ENCODE data around the gene KCNC3. TPM values are rescaled to one million over a fixed set of nuclear protein-coding genes. Genes with fewer than 3 reads are reported as not detected.

KCNC3 gene
- 8.6 TPM for total RNA-seq

DNA sequence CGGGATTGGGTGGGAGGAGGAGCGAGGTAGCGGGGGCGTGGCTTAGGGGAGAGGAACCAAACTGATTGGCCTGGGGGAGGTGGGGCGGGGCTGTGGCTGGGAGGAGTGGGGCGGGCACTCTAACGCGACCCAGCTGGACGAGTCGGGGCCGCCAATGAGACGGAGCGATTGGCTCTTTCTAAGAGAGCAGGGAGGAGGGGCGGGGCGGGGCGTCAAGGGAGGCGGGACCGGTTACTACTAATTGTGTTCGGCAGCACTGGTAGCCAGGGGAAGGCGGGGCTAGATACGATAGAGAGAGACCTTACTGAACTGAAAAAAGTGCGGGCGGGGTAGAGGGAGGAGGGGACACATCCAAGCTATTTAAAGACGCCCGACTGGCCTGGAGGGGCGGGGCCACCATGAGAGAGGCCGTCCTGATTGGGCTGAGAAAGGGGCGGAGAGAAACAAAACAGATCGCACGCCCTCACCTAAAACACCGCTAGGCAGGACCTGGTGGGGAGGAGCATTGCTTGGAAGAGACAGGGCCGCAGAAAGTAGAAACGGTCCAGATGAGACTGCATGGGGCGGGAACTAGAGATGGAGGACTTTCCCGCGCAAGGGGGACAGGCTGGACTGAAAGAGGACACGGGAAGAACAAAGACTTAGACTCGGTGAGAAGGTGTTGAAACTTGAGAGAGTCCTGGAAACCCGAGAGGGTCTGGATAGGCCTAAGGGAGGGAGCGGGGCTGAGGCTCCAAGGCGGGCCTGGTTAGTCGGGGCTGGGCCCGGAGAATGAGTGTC, at the start of gene KCNC3:
TSS of gene KCNC3 (minus strand) at position 232 of the 780 bp plus-strand sequence. CDS start 295 bp downstream, outside the sequence.
- peak; percentile 99 for DNase-seq (ENCODE audit: low spot score)

DNA sequence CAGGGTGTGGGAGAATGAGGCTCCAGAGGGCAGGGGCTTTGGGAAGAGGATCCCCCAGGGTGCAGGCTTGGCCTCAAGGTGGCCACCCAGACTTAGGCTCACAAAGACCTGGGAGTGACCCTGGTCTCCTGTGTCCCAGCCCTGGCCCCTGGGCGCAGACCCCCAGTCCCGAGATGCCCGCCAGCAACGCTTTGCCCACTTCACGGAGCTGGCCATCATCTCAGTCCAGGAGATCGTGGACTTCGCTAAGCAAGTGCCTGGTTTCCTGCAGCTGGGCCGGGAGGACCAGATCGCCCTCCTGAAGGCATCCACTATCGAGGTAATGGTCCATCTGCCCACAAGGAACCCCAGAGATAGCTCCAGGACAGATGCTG, 49.7 kb upstream of the KCNC3 start:
- no peak for DNase-seq (ENCODE audit: low spot score)

DNA sequence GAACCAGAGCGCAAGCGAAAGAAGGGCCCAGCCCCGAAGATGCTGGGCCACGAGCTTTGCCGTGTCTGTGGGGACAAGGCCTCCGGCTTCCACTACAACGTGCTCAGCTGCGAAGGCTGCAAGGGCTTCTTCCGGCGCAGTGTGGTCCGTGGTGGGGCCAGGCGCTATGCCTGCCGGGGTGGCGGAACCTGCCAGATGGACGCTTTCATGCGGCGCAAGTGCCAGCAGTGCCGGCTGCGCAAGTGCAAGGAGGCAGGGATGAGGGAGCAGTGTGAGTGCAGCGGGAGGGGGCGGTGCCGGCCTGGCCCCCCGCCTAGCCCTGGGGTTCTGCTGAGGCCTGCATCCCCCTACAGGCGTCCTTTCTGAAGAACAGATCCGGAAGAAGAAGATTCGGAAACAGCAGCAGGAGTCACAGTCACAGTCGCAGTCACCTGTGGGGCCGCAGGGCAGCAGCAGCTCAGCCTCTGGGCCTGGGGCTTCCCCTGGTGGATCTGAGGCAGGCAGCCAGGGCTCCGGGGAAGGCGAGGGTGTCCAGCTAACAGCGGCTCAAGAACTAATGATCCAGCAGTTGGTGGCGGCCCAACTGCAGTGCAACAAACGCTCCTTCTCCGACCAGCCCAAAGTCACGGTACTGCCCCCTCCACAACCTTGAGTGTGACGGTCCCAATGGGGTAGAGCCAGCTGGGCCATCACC, 49.1 kb upstream of the KCNC3 start:
- no peak for DNase-seq (ENCODE audit: low spot score)

DNA sequence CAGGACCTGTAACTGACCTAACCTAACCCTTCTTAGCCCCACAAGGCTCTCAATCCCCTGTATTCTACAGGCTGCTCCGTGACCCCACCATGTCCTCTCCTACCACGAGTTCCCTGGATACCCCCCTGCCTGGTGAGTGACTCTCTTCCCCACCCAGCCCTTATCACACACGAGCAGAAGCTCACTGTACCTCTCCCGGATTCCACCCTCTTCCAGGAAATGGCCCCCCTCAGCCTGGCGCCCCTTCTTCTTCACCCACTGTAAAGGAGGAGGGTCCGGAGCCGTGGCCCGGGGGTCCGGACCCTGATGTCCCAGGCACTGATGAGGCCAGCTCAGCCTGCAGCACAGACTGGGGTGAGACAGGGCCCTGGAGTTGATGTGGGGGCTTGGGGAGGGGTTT, 48.3 kb upstream of the KCNC3 start:
- DNase-seq (ENCODE audit: low spot score) = no peak

DNA sequence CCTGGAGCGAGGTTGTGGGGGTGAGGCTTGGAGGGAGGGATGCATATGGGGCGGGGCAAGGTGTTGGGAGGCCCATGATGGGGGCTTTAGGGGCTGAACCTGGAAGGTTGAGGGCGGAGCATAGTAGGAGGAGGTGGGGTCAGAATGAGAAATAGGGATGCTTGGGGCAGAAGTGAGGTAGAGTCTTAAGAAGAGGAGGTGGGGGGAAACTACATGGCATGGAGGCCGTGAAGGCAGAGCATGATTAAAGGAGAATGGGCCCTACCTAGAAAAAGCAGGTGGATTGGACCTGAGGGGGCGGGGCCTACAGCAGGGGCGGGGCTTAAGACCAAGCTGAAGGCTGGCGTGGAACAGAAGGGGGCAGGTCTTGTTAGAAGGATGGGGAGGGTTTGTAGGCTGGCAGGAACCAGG, 47.9 kb upstream of the KCNC3 start:
- DNase-seq (ENCODE audit: low spot score) = no peak

DNA sequence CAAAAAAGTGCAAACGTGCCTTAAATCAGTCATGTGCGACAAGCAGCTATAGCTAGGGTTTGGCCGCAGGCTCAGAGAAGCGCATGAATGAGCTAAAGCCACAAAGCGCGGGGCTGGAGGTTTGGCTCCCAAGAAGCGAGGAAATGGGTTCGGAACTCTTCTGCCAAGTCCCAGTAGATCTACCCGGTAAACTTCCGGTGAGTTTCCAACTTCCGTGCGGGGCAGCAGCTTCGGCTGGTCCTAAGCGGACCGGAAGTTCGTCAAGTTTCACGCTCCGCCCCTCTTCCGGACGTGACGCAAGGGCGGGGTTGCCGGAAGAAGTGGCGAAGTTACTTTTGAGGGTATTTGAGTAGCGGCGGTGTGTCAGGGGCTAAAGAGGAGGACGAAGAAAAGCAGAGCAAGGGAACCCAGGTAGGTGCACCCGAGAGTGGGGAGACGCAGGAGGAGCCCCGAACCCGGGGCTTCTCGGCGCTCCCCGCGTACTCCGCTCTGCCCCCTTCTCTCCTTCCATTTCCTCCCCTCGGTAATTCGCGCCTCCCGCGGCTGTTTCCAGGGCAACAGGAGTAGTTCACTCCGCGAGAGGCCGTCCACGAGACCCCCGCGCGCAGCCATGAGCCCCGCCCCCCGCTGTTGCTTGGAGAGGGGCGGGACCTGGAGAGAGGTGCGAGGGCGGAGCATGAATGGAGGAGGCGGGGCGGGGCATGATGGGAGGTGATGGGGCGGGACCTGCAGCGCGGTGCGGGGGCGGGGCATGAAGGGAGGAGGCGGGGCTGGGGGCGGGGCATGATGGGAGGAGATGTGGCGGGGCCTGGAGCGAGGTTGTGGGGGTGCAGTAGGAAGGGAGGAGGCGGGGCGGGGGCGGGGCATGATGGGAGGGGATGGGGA, 47.2 kb upstream of the KCNC3 start, which contains the start of gene NR1H2:
TSS of gene NR1H2 (plus strand) at position 292 of the 885 bp plus-strand sequence. CDS start 1,149 bp downstream, outside the sequence.
- peak; percentile 97 for DNase-seq (ENCODE audit: low spot score)

DNA sequence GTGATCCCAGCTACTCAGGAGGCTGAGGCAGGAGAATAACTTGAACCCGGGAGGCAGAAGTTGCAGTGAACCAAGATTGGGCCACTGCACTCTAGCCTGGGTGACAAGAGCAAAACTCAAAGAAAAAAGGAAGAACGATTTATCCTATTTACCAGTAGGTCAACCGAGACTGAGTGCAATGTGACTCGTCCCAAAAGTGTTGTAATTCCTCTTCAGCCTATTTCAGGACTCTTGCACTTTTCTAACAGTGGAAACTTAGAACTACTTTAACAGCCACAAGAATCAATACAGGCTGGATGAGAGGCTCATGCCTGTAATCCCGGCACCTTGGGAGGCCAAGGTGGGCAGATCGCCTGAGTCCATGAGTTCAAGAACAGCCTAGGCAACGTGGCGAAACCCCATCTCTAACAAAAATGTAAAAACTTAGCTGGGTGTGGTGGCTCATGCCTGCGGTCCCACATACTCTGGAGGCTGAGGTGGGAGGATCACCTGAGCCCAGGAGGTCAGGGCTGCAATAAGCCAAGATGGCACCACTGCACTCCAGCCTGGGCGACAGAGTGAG, 42.8 kb upstream of the KCNC3 start:
- DNase-seq (ENCODE audit: low spot score) = no peak

DNA sequence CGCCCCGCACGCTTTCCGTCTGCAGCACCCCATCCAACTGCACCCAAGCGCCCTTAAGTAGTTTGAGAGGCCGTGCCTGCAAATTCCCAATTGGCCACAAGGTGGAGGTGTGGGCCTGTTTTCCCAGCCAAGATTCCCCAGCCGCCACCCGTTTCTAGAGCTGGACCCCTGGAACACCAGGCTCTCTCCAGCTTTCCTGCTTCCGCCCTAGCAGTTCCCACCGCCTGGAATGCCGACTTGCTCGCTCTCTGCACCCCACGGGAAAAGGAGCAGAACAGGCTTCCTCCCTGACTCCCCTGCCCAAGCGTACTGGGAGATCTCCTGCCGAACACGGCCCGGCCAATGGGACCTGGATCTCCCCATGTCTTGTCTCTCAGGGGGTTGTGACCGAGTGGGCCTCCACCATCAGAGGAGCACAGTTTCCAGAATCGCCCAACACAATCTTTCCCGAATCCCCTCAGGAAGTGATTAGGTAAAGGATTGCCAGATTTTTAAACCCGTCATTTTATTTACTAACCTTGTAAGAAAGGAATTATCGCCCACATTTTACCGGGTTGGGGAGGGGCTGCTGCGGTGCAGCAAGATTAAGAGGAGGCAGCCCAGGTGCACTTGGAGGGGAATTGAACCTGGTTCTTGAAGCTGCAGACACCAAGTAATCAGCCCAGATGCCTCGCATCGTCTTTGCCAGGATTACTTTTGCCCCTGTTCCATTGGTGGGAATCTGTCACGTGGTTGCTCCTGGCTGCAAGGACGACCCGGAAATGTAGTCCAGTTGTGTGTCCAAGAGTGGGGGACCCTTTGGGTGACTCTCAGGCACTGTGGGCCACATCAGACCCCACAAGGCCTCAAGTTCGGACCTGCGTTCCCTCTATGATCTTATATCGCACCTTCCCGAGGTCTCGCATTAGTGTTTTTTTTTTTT, 39.7 kb upstream of the KCNC3 start:
- peak; percentile 93 for DNase-seq (ENCODE audit: low spot score)

DNA sequence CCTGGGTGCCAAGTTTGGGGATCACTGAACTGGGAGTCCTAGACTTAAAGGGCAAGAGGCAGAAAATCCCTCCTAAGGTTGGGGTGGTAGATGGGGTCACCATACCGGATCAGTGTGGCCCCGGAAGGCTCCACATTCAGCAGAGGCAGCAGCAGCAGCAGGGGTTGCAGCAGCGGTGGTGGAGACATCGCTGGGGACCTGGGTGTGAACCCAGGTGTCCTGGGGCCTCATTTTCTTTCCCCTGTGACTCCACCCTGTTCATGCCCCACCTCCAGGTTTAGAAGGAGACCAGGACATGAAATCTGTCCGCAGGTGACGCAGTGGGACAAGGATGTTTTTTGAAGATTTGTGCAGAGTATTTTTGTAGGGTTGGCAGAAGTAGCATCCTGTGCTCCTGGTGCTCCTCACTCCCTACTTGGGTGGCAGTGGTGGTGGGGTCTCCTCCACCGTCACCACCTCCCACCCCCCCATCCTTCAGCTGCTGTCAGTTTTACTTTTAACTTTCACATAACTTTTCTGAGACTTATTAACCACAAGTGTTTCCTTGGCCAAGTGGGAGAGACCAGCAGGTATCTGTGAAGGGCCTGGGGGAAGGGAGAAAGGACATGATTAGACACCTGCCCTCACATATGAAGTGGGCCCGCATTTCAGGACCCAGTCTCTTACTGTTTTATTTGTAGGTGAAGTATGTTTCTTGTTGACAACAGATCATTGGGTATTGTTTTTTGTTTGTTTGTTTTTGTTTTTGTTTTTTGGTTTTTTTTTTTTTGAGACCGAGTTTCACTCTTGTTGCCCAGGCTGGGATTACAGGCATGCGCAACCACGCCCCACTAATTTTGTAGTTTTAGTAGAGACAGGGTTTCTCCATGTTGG, 36.5 kb upstream of the KCNC3 start, which contains the start of gene NAPSA:
TSS of gene NAPSA (minus strand) at position 206 of the 873 bp plus-strand sequence. CDS start at position 188, 18 bp downstream.
- no peak for DNase-seq (ENCODE audit: low spot score)

DNA sequence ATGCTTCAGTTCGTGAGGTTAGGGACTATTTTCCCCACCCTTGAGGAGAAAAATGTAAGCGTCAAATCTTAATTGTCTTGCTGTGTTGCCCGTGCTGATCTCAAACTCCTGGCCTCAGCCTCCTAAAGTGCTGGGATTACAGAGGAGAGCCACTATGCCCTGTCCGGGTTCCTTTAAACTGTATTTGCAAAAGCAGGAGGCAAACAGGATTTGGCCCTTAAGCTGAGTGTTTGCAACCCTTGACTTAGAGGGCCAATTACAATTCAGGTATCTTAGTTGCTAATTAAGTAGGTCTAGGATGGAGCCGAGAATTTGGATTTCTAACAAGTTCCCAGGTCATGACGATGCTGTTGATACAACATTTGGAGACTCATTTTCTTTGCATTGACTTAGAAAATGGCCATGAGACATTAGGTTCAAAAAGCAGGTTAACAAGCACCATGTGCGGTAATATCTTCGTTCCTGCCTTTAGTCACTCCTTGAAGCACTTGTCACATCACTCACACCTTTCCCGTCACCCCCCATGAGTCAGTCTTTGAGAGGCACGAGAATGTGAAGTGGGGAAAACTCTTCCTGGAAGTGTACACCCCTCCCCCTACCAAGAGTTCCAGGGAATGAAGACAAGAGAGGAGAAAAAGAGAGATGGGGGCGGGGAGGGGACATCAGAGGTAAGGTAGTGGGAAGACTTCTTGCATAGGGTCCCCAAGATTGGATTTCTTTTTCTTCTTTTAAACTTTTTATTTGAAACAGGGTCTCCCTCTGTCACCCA, 33.7 kb upstream of the KCNC3 start:
- DNase-seq (ENCODE audit: low spot score) = no peak

DNA sequence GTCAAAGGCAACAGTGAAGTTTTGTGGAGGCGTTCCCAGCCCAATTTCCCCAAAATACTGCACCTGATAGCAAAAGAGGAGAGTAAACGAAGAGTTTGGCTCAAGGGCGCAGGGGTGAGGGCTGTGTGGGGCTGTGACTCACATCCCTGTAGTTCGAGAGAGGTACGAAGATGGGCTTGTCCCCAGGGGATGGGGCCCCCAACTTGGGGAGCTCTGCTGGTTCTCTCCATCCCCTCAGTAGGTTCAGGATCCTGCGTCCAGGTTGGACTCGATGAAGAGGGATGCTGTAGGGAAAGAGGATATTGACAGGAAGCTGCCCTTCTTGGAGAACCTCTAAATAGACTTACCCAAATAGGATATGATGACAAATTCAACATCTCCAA, 32.8 kb upstream of the KCNC3 start:
- no peak for DNase-seq (ENCODE audit: low spot score)

DNA sequence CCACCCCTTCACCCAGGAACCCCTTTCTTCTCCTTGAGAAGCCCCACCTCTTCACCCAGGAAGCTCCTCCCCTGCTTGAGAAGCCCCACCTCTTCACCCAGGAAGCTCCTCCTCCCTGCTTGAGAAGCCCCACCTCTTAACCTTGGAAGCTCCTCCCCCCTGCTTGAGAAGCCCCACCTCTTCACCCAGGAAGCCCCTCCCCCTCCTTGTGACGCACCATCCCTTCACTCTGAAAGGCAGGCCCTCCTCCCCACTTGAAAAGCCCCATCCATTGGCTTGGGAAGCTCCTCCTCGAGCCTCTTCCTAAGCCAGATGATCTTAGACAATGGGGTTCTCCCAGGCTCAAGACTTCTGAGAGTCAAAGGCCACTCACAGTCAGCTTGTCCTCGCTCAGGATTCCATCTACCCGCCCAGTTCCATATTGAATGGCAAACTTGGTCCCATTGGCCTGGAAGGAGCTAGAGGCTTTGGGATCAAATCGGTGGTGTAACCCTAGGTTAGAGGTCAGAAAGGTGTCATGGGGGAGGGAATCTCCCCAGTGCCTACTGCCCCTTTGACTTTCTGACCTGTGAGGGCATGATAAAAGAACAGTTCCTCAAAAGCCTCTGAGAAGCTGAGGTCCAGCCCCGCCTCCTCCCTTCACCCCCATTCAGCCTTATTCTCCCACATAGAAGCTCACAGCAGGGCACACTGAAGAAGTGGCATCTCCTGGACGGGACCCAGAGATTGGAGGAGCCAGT, 32.3 kb upstream of the KCNC3 start:
- no peak for DNase-seq (ENCODE audit: low spot score)

DNA sequence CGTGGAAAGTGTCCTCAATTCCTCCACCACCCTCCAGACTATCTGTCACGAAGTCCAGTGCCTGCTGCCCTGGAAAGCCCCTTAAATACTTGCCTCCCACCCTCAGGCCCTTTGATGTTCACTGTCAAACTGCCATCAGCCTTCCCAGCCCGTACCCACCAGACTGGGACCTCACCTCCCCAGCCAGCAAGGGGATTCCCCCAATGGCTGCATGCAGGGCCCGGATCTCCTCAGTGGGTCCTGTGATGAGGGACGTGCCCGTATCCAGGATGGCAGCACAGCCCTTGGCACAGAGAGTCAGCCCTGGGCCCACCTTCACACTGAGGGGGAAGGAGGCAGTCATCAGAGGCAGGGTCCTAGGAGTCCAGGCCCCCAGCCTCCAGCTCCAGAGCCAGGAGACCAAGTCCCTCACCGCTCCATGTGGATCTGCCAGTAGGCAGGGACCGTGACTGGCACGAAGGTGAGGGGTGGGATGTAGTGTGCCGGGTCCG, 30.2 kb upstream of the KCNC3 start:
- no peak for DNase-seq (ENCODE audit: low spot score)

DNA sequence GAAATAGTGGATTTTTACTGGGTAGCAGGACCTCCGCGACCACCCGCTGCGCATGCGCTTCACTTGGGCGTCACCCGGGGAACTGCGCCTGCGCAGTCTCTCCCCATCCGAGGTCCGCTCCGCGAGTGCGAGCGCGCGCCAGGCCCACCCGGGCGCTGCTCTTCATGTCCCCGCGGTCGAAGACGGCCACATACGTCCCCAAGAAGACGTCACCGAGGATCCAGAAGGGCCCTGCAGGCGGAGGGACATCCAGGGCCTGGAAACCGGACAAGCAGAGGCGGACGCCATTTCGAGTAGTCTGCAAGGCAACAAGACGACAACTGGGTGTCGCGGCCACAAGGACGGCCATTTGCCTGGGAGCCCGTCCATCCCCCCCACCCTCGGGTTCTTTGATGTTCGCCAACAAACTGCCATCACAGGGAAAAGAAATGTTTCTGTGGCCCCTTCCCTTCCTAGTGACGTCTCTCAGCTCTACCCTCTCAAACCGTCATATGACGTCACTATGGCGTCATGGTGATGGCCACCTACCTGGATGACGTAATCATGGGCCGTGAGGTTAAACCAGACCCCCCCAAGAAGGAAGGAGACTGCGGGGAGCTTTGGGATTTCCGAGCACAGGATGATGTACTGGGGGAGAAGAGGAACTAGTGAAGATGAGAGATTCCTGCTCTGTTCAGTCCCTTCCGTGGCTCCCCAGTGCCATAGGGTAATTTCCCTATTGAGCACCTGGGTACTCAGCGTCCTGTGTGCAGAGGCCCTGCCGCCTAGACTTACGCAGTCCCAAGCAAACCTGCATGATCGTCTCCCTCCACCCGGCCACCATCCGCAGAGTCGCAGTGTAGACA, 29.5 kb upstream of the KCNC3 start:
- DNase-seq (ENCODE audit: low spot score) = peak; percentile 69

DNA sequence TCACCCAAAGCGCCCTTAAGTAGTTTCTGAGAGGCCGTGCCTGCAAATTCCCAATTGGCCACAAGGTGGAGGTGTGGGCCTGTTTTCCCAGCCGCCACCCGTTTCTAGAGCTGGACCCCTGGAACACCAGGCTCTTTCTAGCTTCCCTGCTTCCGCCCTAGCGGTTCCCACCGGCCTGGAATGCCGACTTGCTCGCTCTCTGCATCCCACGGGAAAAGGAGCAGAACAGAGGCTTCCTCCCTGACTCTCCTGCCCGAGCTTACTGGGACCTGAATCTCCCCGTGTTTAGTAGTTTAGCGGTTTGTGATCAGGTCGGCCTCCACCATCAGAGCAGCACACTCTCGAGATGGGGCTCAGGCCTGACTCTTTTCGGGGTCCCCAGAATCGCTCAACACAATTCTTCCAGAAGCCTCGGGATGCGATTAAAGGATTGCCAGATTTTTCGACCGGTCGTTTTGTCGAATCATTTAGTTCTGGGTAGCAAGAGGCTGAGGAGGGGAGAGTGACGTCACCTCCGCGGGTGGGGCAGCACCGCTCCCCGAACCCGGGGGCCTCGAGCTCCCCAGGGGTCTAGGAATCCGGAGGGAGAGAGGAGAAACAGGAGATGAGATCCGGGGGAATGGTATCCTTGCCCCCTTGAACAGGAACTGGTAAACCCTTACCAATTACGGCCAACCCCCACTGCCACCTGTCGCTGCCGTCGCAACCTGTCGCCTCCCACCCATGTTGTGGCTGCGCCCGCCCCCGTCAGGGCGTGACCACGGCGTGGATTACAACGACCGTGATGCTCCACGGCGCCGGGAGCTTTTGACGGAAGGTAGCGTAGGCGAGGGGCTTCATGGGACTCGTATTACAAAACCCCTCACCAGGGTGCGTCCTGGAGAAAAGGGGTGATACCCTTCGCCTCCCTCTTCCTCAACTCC, 28.3 kb upstream of the KCNC3 start:
- peak; percentile 85 for DNase-seq (ENCODE audit: low spot score)

DNA sequence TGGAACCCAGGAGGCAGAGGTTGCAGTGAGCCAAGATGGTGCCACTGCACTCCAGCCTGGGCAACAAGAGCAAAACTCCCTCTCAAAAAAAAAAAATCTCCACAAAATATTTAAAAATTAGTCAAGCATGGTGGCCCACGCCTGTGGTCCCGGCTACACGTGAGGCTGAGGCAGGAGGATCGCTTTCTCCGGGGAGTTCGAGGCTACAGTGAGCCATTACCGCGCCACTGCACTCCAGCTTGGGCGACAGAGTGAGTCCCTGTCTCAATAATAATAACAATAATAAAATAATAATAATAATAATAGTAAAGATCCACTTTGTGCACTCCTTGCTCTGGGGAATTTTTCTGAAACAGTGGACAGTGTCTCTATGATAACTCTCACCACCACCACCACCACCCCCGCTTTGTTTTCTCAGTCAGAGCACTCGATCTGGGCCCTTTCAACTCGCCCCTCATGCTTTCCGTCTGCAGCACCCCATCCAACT, 27.6 kb upstream of the KCNC3 start:
- no peak for DNase-seq (ENCODE audit: low spot score)
